ENCODE data around the gene ALS2. TPM values are rescaled to one million over a fixed set of nuclear protein-coding genes. Genes with fewer than 3 reads are reported as not detected.

The ALS2 gene
- total RNA-seq, 1 donor from 2014 or later = 54.0 TPM

- H2AFZ ChIP-seq (ENCODE audit: low read depth, low read length) = no peak overlapping the region
- H3K79me2 ChIP-seq (ENCODE audit: insufficient read depth, low read length) = no peaks in the 10 kb centered on the region
- H3K9me3 ChIP-seq (ENCODE audit: insufficient read depth, low read depth, low read length) = no peaks in the 10 kb centered on the region
- H3K27ac ChIP-seq (ENCODE audit: low read depth, low read length) = no peak overlapping the region
- Mint-ChIP-seq H3K27me3 (ENCODE audit: low read depth, unreplicated experiment) (no peaks in the 10 kb centered on the region), H3K36me3 (ENCODE audit: low read depth, unreplicated experiment) (no peaks in the 10 kb centered on the region), H3K4me1 (ENCODE audit: low read depth, unreplicated experiment) (peaks cover 6% of the 10 kb centered on the region), H3K9me3 (ENCODE audit: unreplicated experiment) (peaks cover 1% of the 10 kb centered on the region), H3K27ac (ENCODE audit: unreplicated experiment) (no peak overlapping the region), H3K4me3 (ENCODE audit: unreplicated experiment) (no peak overlapping the region)
- H3K4me2 ChIP-seq (ENCODE audit: low read length) = no peak overlapping the region
- H3K4me1 ChIP-seq (ENCODE audit: insufficient read depth, low read length) = peaks cover 6% of the 10 kb centered on the region
- H3K36me3 ChIP-seq (ENCODE audit: insufficient read depth, low read length) = no peaks in the 10 kb centered on the region
- no peak overlapping the region for H3K4me3 ChIP-seq (ENCODE audit: insufficient read depth, low read depth, low read length)
- no peak for FAIRE-seq
- no peak for TF ChIP-seq EZH2 (IDR thresholded peaks at IDR 0.05; ENCODE audit: insufficient read depth, low read length)
- TF ChIP-seq CTCF (IDR thresholded peaks at IDR 0.05; ENCODE audit: insufficient read depth, low read depth, low read length) = no peak
- no peak overlapping the region for H3K9ac ChIP-seq (ENCODE audit: low read length)
- H4K20me1 ChIP-seq (ENCODE audit: insufficient read depth, low read length) = no peaks in the 10 kb centered on the region
- no peak for DNase-seq (ENCODE audit: low read depth)
- no peaks in the 10 kb centered on the region for H3K27me3 ChIP-seq (ENCODE audit: insufficient read depth, low read length)
Measured at GRCh38 chr2:201790989-201791388, 10.3 kb upstream of the ALS2 start.

- peaks cover 4% of the 10 kb centered on the region for H3K4me1 Mint-ChIP-seq (ENCODE audit: low read depth, unreplicated experiment)
- H4K20me1 ChIP-seq (ENCODE audit: insufficient read depth, low read length) = no peaks in the 10 kb centered on the region
- H3K27me3 Mint-ChIP-seq (ENCODE audit: low read depth, unreplicated experiment) = no peaks in the 10 kb centered on the region
- no peak overlapping the region for H3K27ac Mint-ChIP-seq (ENCODE audit: unreplicated experiment)
- no peaks in the 10 kb centered on the region for H3K27me3 ChIP-seq (ENCODE audit: insufficient read depth, low read length)
- no peak overlapping the region for H3K4me3 ChIP-seq (ENCODE audit: insufficient read depth, low read depth, low read length)
- no peak overlapping the region for H3K9ac ChIP-seq (ENCODE audit: low read length)
- H3K9me3 Mint-ChIP-seq (ENCODE audit: unreplicated experiment) = peaks cover 1% of the 10 kb centered on the region
- peaks cover 6% of the 10 kb centered on the region for H3K4me1 ChIP-seq (ENCODE audit: insufficient read depth, low read length)
- H3K9me3 ChIP-seq (ENCODE audit: insufficient read depth, low read depth, low read length) = no peaks in the 10 kb centered on the region
- no peak overlapping the region for H3K4me2 ChIP-seq (ENCODE audit: low read length)
- no peaks in the 10 kb centered on the region for H3K36me3 Mint-ChIP-seq (ENCODE audit: low read depth, unreplicated experiment)
- no peak overlapping the region for H2AFZ ChIP-seq (ENCODE audit: low read depth, low read length)
- no peak for DNase-seq (ENCODE audit: low read depth)
- TF ChIP-seq CTCF (IDR thresholded peaks at IDR 0.05; ENCODE audit: insufficient read depth, low read depth, low read length) (no peak), EZH2 (IDR thresholded peaks at IDR 0.05; ENCODE audit: insufficient read depth, low read length) (no peak)
- no peaks in the 10 kb centered on the region for H3K36me3 ChIP-seq (ENCODE audit: insufficient read depth, low read length)
- FAIRE-seq = no peak
- no peaks in the 10 kb centered on the region for H3K79me2 ChIP-seq (ENCODE audit: insufficient read depth, low read length)
- H3K4me3 Mint-ChIP-seq (ENCODE audit: unreplicated experiment) = no peak overlapping the region
- no peak overlapping the region for H3K27ac ChIP-seq (ENCODE audit: low read depth, low read length)
Measured at GRCh38 chr2:201790291-201790690, 9.6 kb upstream of the ALS2 start.

DNA sequence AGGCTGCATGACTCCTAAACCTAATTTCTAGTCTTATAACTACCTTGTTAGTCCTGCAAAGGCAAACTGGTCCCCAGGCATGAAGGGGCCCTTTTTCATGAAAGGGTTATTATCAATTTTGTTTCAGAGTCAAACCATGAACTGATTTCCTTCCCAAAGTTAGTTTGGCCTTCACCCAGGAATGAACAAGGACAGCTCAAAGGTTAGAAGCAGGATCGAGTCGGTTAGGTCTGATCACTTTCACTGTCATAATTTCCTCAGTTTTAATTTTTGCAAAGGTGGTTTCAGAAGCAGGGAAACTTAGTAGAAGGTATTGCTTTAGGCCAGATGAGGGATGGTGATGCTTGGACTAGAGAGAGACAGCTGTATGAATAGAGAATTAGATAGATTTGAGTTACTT, 8.7 kb upstream of the ALS2 start:
- H3K4me1 Mint-ChIP-seq (ENCODE audit: low read depth, unreplicated experiment) = peaks cover 4% of the 10 kb centered on the region
- Histone ChIP-seq H3K36me3 (ENCODE audit: insufficient read depth, low read length) (no peaks in the 10 kb centered on the region), H2AFZ (ENCODE audit: low read depth, low read length) (no peak overlapping the region), H3K4me1 (ENCODE audit: insufficient read depth, low read length) (peaks cover 6% of the 10 kb centered on the region), H3K27me3 (ENCODE audit: insufficient read depth, low read length) (no peaks in the 10 kb centered on the region), H3K9ac (ENCODE audit: low read length) (no peak overlapping the region), H3K27ac (ENCODE audit: low read depth, low read length) (no peak overlapping the region), H3K4me3 (ENCODE audit: insufficient read depth, low read depth, low read length) (no peak overlapping the region), H3K4me2 (ENCODE audit: low read length) (no peak overlapping the region), H4K20me1 (ENCODE audit: insufficient read depth, low read length) (no peaks in the 10 kb centered on the region), H3K9me3 (ENCODE audit: insufficient read depth, low read depth, low read length) (no peaks in the 10 kb centered on the region), H3K79me2 (ENCODE audit: insufficient read depth, low read length) (no peaks in the 10 kb centered on the region)
- H3K9me3 Mint-ChIP-seq (ENCODE audit: unreplicated experiment) = peaks cover 1% of the 10 kb centered on the region
- no peaks in the 10 kb centered on the region for H3K36me3 Mint-ChIP-seq (ENCODE audit: low read depth, unreplicated experiment)
- no peak for FAIRE-seq
- no peak overlapping the region for H3K4me3 Mint-ChIP-seq (ENCODE audit: unreplicated experiment)
- H3K27me3 Mint-ChIP-seq (ENCODE audit: low read depth, unreplicated experiment) = no peaks in the 10 kb centered on the region
- TF ChIP-seq EZH2 (IDR thresholded peaks at IDR 0.05; ENCODE audit: insufficient read depth, low read length) (no peak), CTCF (IDR thresholded peaks at IDR 0.05; ENCODE audit: insufficient read depth, low read depth, low read length) (no peak)
- no peak overlapping the region for H3K27ac Mint-ChIP-seq (ENCODE audit: unreplicated experiment)
- DNase-seq (ENCODE audit: low read depth) = no peak
